A549 treated with AZD2906 at 1 μM for 4 hours (cell line): ENCODE measurements around the gene SP2. TPM values are rescaled to one million over a fixed set of nuclear protein-coding genes. Genes with fewer than 3 reads are reported as not detected.

Source experiments
- total RNA-seq: library from RNA; stranded (reverse); fragments of 200-300 nt; extraction: Qiagen RNA extraction; gene quantifications from 5 replicates; pipeline ENCODE4 v1.2.3, GENCODE V29; 2022

SP2 gene
- total RNA-seq, result 17.8 to 19.3 TPM (median 18.3 TPM) in 5 replicates

GRCh38 chr17:47895856-47896671 lies at the start of gene SP2:
Gene SP2 (plus strand): TSS chr17:47896236. CDS start chr17:47896287, 51 bp downstream.

GRCh38 chr17:47850692-47851573 lies 45.1 kb upstream of the SP2 start, which contains the start of gene SP6:
Gene SP6 (minus strand): TSS chr17:47851163. CDS start chr17:47848429, 2,734 bp downstream.

DNA sequence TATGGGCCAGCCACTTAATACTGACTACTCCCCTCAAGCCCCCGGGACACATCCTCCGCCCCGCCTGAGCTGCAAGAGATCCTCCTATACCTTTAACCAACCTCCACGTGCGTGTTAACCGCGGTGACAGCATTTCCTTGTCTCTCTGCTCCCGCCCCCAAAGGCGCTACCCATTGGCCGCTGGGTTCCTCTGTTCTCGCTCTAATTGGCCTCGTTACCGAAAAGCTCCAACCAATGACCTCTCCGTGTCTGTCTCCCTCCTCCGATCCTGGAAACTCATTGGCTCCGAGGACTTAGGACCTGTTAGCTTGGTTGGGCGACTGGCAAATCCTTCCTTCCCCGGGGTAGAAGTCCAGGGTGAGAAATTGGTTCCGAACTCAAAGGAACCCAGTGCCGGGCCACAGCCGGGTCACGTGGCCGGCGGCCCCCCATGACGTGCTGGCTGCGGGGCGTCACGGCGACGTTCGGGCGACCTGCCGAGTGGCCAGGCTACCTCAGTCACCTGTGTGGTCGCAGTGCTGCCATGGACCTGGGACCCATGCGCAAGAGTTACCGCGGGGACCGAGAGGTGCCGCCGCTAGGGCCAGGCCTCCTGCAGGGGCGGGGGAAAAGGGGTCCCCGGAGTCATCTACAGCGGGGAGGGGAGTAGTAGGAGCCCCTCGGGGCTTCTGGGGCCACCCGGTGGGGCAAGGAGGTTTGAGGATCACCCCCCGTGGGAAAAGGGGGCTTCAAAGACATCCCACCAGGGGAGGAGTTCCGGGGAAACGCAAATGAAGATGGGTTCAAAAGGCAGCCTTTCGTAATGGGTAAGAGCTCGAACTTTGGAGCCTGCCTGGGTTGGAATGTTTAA lies 45.4 kb downstream of the SP2 start, which contains the start of gene PNPO:
Gene PNPO, plus strand, starts transcription at position 326 of the 850 bp plus-strand sequence. Its CDS starts 105 bp downstream, at position 431.

DNA sequence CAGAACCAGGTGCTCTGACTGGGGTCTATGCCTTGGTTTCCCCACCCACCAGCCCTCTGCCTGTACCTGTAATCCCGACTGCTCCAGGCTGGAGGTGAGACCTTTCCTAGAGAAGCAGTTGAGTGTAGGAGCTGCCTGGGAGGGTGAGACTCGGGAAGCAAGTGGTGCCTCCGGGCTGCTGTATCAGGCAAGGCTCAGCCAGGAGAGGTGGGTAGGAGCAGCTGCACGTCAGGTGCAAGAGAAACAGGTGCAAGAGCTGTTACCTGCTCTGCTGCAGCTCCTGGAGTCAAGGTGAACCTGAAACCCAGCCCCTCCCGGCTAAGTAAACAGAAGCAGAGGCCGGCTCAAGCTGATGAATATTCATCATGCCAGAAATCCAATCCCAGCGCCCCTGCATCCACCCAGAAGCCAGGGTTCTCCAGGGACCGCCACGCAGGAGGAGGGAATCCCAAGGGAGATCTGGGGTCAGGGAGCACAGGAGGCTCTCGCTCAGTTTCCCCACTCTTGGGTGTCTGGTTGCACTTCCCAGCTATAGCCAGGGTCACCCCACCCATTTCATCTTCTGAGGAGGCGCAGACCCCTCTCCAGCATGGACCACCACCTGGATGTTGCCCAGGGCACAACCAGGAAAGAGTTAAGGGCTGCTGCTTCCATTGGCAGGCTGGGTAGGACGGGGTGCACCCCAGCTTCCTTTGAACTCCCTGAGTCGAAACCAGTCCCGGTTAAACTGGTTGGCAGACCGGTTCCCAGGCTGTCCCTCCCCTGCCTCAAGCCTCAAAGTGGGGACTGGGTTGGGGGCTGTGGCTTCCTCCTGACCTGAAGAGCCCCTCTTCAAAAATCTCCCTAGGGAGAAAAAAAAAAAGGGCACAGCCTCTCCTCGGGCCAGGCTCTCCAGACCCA lies 61.8 kb downstream of the SP2 start, which contains the start of gene PRR15L:
Gene PRR15L, minus strand, starts transcription at position 293 of the 900 bp plus-strand sequence. CDS start 4,649 bp downstream, outside the sequence.

GRCh38 chr17:47970725-47971499 lies 74.9 kb downstream of the SP2 start, which contains the start of gene CDK5RAP3:
Gene CDK5RAP3 (plus strand): TSS chr17:47971113. CDS start chr17:47971147, 34 bp downstream.

Other genes starting within 250 kb of the SP2 start
- gene KPNB1, start 246.3 kb upstream of the SP2 start, total RNA-seq, result 274 to 432 TPM (median 299 TPM) in 5 replicates
- 3.9 to 5.8 TPM (median 4.8 TPM) in 5 replicates for gene TBKBP1, start 202.1 kb upstream of the SP2 start, total RNA-seq
- gene TBX21, start 163.0 kb upstream of the SP2 start, total RNA-seq, result 0.18 to 0.25 TPM (median 0.23 TPM) in 5 replicates
- gene OSBPL7, start 74.4 kb upstream of the SP2 start, total RNA-seq, result 12.2 to 17.8 TPM (median 15.8 TPM) in 5 replicates
- 90.4 to 118 TPM (median 92.1 TPM) in 5 replicates for gene MRPL10, start 64.7 kb upstream of the SP2 start, total RNA-seq
- gene LRRC46, start 64.6 kb upstream of the SP2 start, total RNA-seq, result 2.7 to 3.7 TPM (median 3.2 TPM) in 5 replicates
- 31.9 to 40.2 TPM (median 38.2 TPM) in 5 replicates for gene SCRN2, start 55.0 kb upstream of the SP2 start, total RNA-seq
- gene SP6, start 45.1 kb upstream of the SP2 start, total RNA-seq, result 7.6 to 7.8 TPM (median 7.7 TPM) in 5 replicates
- 24.0 to 27.5 TPM (median 24.5 TPM) in 5 replicates for gene PNPO, start 45.3 kb downstream of the SP2 start, total RNA-seq
- gene PRR15L, start 61.6 kb downstream of the SP2 start, total RNA-seq, result 3.1 to 3.9 TPM (median 3.5 TPM) in 5 replicates
- 99.9 to 126 TPM (median 107 TPM) in 5 replicates for gene CDK5RAP3, start 74.9 kb downstream of the SP2 start, total RNA-seq
- 12.0 to 20.8 TPM (median 16.8 TPM) in 5 replicates for gene COPZ2, start 141.6 kb downstream of the SP2 start, total RNA-seq
- 114 to 133 TPM (median 123 TPM) in 5 replicates for gene NFE2L1, start 152.1 kb downstream of the SP2 start, total RNA-seq
- gene CBX1, start 205.2 kb downstream of the SP2 start, total RNA-seq, result 72.5 to 99.4 TPM (median 76.2 TPM) in 5 replicates
- gene SNX11, start 211.5 kb downstream of the SP2 start, total RNA-seq, result 26.6 to 30.3 TPM (median 27.1 TPM) in 5 replicates